Activated CD8-positive, alpha-beta memory T cell treated with anti-CD3 and anti-CD28 coated beads for 1 hour (primary cell): Measurements from ENCODE around the gene R3HDM2.

ENCODE experiments used
- DNase-seq, 2 donors: peaks; one replicate each; pipeline ENCODE4 v3.0.0-alpha.2; 2020; ENCODE audit warnings: low read depth in 1 of 2; ENCODE audit errors: extremely low read depth in 1 of 2

R3HDM2 gene

DNA sequence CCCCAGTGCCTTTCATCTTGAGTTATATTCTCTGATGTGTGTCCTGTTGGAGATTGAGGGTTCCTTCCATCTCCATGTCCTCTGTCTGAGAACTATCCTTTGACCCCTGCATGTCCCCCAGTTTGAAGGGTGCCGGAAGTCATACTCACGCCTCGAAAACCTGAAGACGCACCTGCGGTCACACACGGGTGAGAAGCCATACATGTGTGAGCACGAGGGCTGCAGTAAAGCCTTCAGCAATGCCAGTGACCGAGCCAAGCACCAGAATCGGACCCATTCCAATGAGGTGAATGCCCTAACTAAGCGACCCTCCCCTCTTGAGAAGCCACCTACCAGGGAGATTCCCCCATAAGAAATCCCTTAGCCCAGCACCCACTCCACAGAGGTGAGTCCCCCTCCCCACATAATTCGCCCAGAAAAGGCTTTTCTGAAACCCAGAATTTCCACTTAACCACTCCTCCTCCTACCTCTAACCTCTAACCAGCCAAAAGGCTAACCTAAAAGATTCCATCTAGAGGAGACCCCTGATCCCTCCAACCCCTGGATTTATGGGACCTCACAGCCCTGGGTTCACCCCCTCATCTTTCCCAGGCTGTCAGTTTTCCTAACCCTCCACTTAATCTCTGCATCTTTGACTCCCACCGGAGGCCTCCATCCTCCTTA, 36.5 kb upstream of the R3HDM2 start:
- no peak for DNase-seq

DNA sequence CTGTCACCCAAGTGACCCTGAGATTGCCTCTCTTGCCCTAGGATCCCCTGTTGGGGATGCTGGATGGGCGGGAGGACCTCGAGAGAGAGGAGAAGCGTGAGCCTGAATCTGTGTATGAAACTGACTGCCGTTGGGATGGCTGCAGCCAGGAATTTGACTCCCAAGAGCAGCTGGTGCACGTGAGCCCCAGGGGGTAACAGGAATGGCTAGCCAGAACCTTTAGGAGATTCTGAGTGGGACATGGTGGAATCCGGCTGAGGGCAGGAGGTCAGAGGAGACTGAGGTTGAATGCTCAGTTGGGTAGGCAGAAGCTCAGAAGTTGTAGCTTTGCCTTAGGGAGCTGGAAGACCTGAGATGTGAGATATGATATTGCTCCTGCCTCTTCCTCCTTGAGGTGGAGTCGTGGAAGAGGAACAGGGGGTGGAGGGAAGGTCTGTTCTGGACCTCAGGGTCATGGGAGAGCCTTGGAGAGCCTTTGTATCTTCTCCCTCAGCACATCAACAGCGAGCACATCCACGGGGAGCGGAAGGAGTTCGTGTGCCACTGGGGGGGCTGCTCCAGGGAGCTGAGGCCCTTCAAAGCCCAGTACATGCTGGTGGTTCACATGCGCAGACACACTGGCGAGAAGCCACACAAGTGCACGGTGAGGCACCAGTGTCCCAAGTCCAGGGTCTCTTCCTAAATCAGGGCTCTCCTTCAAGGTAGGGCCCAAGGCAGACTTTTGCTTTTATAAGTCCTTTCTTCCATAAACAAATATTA, 35.1 kb upstream of the R3HDM2 start:
- no peak for DNase-seq

DNA sequence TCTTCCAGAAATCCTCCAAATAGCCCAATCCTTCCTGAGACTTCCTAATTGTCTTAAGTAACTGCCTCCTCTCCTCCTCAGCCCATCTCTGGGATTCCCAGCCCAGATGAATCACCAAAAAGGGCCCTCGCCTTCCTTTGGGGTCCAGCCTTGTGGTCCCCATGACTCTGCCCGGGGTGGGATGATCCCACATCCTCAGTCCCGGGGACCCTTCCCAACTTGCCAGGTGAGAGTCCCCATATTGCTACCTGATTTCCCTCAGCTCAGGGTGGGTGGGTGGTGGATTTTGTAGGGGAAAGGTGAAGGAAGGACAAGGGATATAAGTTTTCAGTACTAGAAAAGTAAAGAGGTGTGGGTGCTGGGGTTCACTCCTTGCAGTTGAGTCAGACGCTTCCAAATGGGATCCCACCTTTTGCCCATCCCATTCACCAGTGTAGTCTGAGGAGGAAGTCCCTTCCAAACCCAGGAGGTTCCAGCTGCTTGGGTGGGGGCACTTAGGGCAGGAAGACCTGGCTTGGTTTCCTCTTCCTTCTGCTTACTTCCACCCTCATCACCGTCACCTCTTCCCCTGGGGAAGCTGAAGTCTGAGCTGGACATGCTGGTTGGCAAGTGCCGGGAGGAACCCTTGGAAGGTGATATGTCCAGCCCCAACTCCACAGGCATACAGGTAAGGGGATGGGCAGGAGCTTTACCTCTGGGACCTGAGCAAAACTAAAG, 34.3 kb upstream of the R3HDM2 start:
- no peak for DNase-seq

DNA sequence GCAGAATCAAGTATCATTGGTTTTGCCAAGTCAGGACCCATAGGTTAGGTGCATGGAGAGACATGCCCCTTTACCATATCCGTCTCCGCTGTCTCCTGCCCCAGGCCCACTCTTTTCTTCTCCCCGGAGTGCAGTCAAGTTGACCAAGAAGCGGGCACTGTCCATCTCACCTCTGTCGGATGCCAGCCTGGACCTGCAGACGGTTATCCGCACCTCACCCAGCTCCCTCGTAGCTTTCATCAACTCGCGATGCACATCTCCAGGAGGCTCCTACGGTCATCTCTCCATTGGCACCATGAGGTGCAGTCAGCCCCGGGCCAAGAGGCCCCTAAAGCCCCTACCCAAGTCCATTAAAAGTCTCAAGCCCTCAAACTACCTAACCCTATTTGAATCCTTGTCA, 33.7 kb upstream of the R3HDM2 start:
- no peak for DNase-seq

DNA sequence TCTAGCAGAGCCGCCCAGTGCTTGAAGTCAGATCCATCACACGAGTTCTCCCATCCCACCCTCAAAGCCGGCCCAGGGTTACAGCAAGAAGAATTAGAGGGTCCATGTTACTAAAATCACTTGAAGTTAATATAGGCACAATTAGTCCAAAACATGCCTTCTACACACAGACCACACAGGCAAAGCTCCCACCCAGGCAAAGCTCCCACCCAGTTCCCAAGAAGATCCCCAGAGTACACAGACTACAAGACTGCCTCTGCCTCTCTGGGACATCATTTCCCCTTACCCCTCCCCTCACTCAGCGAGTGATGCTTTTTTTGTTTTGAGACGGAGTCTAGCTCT, 32.0 kb upstream of the R3HDM2 start:
- no peak for DNase-seq

DNA sequence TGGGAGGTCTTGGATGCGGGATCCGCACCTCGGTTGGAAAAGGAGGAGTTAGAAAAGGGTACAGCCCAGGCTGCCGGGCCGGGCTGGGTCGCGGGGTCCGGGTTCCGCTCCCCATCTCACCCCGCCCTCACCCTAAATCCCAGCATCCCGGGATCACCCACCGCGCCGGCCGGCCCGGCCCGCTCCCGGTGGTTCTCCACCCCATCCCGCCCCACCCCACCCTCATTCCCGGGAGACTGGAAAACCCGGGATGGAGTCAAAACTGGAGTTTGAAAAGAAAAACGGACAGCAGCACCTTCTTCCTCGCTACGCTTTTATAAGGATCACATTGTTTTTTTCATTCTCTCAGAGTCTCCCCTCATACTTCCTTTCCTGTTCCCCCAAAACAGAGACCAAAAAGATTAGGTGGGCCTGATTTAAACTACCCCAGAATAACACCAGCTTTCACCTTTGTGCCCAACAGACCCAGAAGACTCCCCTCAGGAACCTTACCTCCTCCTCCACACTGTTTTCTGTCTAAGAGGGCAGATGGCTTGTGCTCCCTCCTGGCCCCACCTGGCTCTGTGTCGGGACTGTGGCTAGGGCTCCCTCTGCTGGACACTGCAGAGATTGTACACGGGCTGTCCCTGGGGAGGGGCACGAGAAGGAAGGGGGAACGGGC, 31.5 kb upstream of the R3HDM2 start:
- DNase-seq: peak; percentile 71 to 75

DNA sequence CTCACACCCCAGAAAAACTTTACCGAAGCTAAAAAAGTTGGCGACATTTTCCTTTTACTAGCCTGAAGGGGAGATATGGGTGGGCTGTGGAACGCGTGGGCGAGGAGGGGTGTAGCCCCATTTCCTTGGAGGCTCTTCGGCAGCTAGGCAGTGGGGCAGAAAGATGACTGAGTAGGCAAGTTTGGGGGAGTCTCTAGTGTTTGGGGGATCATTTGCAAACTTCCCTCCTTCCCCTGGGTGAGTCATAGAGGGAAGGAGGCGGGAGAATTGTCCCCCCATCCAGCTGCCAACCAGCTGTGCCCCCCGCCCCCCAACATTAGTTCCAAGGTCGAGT, 31.0 kb upstream of the R3HDM2 start:
- no peak for DNase-seq

DNA sequence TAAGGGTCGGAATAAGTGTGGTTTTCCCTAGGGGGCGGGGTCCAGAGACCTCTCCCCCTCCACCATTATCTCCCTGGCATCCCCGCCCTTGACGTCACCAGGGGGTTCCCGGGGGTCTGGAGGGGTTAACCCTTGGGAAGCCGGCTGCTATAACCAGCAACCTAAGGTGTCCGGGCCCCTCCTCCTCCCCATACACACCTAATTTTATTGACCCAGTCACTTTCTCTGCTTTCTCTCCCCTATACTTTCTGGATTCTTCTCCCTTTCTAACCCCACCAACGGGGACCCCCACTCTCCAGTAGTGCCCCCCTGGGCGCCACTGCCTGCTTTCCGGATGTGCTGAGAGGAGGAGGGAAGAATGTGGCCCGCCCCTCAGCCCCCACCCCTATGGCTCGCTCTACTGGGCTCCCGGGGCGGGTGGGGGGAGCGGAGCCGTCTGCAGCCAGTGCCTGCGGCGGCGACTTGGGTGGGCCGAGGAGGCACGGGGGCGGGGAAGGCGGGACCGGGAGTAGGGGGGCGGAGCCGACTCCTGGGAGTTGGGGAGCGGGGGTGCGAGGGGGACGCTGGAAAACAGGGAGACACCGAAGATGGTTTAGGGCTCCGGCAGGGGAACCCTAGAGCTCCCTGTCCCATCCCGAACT, 30.6 kb upstream of the R3HDM2 start:
- DNase-seq: no peak

DNA sequence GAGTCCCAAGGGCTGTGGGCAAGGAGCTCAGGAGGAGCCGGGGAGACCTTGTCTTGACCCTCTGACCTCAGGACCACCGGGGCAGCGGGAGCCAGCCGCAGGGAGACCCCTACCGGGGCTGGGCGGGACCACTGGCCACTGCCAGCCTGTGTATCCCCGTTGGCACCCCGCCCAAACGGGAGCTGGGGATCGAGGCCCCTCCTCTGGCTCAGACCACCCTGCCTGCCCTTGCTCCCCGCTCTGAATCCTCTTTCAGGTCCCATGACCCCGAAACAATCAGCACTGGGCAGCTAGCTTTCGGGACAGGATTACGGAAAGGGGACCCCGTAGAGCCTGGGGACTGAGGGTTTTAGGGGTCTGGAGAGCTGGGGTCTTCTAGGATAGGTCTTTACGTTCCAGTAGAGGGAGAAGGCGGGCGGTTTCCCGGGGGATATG, 30.0 kb upstream of the R3HDM2 start:
- DNase-seq: no peak

DNA sequence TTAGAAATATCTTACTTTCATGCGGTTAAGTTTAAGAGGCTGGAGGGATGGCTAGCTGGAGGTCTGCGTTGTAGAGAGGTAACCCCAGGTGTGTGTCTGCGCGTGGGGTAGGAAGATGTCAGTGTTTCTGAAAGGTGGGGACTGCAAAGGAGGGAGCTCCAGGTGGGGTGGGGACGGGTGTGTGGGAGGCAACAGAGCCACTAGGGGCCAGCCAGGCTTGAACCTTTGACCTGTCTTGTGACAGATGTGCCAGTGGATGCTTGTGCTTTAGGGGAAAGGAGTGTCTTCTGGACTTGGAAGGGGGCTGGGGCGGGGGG, 29.6 kb upstream of the R3HDM2 start:
- no peak for DNase-seq

DNA sequence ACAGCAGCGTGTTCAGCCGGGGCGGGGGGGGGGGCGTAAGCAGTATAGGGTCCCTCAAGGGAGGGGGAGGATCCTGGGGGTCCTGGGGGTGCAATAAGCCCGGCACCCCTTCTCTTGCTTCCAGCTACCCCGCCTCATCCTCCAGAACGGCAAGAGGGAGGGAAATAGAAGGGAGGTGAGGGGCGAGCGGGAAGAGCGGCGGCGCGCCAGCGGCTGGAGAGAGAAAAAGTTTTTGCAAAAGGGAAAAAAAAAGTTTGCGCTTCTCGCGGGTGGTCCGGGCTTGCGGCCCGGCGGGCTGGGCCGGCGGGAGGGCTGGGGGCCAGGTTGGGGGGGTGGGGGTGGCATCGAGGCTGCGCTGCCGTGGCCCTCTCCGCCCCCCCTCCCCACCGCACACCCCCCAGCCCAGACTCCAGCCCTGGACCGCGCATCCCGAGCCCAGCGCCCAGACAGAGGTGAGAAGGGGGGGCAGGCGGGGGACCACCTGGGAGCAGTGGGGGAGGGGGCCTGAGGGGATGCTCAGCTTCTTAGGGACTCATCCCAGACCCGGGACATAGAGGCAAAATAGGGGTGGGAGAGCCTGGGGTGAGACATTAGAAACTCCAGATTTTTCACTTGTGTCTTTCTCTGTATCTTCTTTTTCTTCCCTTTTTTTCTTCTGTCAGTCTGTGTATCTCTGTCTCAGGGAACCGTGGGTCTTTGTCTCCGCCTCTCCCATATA, 29.1 kb upstream of the R3HDM2 start, which contains the start of gene GLI1:
TSS of gene GLI1 (plus strand) at position 36 of the 718 bp plus-strand sequence. CDS start 3,907 bp downstream, outside the sequence.
- no peak for DNase-seq

DNA sequence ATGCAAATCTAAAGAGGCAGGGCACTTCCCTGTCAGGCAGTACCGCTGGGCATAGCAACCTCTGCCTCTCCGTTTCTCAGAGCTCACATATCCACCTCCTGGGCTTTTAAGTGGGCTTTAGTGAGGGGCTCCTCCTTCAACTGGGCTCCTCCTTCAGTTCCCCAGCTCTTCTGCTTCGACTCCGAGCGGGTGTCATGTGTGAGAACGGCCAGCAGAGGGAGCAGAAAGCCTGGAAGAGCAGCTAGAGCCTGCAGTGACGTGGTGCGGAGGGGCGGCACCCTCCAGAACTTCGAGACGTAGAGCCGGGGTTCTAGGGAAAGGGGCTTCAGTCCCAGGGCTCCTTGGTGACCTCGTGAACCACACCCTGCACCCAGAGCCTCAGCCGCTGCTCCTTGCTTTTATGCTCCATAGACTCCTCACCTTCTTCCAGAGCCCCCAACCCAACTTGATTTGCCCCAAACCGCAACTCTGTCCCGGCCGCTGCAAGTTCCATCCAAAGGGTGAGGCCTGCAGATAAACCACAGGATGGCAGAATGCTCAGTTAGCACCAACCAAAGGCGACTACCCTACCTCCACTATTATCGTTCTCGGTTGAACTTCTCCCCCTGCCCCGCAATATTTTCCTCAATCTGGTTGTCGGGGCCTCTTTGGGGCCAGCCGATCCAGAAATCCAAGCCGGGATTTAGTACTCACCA, 28.4 kb upstream of the R3HDM2 start:
- DNase-seq: peak; percentile 88 to 90

DNA sequence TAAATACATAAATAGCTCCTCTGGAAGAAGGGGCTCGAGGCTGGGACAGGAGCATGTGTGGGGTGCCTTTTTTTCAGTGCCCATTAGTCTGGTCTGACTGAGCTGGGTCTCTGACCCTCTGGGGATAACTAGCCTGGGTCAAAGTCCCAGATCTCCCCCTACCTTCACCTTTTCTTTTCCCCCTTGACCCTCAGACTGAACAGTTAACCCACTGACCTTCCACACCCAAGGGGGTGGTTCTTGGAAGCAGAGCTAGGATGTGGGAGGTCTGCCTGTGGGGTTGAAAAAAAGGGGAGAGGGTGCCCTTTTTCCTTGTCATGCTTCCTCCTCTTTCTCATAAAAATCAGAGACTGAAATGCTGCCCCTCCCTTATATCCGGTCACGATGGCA, 27.8 kb upstream of the R3HDM2 start:
- DNase-seq: no peak

DNA sequence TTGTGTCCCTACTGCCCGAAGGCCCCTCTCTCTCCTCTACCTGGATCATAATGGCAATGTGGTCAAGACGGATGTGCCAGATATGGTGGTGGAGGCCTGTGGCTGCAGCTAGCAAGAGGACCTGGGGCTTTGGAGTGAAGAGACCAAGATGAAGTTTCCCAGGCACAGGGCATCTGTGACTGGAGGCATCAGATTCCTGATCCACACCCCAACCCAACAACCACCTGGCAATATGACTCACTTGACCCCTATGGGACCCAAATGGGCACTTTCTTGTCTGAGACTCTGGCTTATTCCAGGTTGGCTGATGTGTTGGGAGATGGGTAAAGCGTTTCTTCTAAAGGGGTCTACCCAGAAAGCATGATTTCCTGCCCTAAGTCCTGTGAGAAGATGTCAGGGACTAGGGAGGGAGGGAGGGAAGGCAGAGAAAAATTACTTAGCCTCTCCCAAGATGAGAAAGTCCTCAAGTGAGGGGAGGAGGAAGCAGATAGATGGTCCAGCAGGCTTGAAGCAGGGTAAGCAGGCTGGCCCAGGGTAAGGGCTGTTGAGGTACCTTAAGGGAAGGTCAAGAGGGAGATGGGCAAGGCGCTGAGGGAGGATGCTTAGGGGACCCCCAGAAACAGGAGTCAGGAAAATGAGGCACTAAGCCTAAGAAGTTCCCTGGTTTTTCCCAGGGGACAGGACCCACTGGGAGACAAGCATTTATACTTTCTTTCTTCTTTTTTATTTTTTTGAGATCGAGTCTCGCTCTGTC, 26.1 kb upstream of the R3HDM2 start:
- DNase-seq: no peak

DNA sequence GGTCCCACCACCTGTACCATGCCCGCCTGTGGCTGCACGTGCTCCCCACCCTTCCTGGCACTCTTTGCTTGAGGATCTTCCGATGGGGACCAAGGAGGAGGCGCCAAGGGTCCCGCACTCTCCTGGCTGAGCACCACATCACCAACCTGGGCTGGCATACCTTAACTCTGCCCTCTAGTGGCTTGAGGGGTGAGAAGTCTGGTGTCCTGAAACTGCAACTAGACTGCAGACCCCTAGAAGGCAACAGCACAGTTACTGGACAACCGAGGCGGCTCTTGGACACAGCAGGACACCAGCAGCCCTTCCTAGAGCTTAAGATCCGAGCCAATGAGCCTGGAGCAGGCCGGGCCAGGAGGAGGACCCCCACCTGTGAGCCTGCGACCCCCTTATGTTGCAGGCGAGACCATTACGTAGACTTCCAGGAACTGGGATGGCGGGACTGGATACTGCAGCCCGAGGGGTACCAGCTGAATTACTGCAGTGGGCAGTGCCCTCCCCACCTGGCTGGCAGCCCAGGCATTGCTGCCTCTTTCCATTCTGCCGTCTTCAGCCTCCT, 25.4 kb upstream of the R3HDM2 start:
- DNase-seq: no peak

DNA sequence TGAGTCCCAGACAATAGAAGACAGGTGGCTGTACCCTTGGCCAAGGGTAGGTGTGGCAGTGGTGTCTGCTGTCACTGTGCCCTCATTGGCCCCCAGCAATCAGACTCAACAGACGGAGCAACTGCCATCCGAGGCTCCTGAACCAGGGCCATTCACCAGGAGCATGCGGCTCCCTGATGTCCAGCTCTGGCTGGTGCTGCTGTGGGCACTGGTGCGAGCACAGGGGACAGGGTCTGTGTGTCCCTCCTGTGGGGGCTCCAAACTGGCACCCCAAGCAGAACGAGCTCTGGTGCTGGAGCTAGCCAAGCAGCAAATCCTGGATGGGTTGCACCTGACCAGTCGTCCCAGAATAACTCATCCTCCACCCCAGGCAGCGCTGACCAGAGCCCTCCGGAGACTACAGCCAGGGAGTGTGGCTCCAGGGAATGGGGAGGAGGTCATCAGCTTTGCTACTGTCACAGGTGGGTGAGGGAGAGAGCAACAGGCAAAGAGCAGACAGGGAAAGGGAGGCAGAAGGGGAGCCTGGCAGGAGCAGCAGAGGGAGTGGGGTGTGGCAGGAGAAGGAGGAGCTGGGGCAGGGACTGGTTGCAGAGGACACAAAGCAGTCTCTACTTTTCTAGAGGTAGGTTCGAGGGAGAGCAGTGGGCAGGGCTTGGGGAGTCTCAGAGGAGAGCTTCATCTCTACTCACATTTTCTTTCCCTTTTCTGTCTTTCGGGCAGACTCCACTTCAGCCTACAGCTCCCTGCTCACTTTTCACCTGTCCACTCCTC, 24.7 kb upstream of the R3HDM2 start:
- DNase-seq: no peak

DNA sequence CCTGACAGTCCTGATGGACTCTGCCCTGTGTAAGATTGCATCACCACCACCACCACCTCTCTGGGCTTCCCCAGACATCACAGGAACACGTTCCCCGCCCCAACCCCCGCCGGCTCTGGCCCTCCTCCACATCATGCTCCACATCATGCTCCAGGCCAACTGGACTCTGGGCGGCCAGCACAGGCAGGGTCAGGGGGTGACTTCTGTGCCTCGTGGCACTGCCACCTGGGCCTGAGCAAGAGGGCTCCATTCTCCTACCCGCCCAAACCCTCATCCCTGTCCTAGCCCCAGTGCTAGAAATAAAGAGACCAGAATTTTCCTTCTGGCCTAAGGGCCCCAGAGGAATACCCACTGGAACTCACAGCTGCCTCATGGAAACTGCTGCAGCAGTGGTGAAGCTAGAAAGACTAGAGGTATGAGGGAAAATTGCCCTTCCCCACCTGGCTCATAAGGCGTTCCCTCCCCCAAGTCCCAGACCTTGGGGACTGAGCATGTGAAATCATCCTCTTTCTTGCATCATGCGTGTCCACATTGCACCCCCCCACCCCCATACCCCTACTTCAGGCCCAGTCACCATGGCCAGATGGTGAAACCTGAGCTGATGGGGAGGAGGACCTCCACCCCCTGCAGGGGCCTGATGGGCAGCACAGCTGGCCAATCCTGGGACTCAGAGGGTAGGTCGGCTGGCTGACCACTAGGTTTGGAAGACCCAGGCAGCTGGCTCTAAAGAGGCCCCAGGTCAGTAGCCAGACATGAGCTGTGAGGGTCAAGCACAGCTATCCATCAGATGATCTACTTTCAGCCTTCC, 23.9 kb upstream of the R3HDM2 start, which contains the start of gene INHBE:
TSS of gene INHBE (plus strand) at position 742 of the 808 bp plus-strand sequence. CDS start 230 bp downstream, outside the sequence.
- DNase-seq: no peak
